ENCODE data around the gene C9orf85.
"Not testable (repeated sequence)": the region's sequence is repeated elsewhere in the genome, so short reads cannot be mapped to it uniquely, and the experiment has no call there.

Gene C9orf85, protein sequence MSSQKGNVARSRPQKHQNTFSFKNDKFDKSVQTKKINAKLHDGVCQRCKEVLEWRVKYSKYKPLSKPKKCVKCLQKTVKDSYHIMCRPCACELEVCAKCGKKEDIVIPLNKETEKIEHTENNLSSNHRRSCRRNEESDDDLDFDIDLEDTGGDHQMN

DNA sequence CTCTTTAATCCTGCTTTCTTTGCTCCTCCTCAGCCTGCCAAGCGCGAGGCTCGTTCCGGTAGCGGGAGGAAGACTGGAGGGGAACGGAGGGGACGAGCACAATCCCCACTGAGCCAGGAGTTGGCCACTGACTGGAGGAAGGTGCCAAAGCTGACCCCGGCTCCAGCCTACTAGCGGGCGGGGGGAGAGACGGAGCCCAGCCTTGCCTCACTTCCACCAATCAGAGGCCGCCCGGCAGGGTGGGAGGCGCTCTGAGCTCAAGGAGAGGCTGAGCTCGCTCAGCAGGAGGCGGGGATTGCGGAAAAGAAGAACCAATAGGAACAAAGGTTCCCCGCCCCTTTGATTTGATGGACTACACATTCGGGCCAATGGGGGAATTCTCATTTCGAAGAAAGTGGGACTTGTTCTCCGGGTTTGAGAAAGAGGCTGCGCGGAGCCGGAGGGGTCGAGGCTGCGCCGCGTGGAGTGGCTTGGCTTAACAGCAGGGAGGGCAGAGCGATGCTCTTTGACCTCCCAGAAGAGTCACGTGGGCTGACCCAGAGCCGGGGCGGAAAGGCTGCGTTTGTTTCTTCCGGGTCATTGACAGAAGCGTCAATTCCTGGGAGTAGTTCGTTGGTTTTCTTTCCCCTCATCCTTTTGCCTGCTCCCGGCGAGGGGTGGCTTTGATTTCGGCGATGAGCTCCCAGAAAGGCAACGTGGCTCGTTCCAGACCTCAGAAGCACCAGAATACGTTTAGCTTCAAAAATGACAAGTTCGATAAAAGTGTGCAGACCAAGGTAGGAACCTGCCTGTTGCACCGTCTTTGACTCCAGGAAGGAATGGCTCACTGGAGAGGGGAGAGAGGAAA lies at the start of gene C9orf85, which contains the start of gene ABHD17B:
Gene C9orf85 (plus strand): TSS at position 579 of the 847 bp plus-strand sequence. CDS start 96 bp downstream, at position 675.
Gene ABHD17B (minus strand): TSS at position 133 of the 847 bp plus-strand sequence. CDS start 36,113 bp downstream, outside the sequence.
- DNase-seq (ENCODE audit: low read depth in 2 of 2) = peak; percentile 96 to 97

DNA sequence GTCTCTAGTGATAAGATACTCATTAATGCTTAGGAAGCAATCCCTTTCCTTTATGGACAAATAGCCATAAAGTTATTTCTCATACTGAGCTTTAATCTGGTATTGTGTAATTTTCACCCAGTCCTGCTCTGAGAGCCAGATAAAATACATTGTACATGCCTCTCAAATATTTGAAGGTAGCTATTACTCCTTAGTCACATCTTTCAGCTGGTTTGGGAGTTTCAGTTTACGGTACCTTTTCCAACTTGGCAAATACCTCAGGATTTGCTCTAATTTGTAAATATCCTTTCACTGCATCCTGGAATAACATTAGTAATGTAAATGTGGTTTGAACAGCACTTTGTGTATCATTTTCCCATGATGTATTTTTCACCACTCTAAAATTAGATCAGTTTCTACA lies 47.8 kb upstream of the C9orf85 start:
- DNase-seq (ENCODE audit: low read depth in 2 of 2) = no peak

DNA sequence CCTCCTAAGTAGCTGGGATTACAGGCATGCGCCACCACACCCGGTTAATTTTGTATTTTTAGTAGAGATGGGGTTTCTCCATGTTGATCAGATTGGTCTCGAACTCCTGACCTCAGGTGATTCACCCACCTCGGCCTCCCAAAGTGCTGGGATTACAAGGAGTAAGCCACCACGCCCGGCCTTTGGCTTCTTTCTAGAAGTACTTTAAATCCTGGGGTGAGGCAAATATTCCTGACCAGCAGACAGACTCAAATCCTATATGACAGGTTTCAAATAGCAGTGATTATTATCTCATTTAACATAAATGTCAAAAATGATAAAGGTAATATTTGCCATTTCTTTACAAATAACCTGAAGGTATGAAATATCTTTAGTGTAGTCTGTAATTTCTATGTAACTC lies 36.1 kb upstream of the C9orf85 start:
- DNase-seq (ENCODE audit: low read depth in 2 of 2) = no peak

DNA sequence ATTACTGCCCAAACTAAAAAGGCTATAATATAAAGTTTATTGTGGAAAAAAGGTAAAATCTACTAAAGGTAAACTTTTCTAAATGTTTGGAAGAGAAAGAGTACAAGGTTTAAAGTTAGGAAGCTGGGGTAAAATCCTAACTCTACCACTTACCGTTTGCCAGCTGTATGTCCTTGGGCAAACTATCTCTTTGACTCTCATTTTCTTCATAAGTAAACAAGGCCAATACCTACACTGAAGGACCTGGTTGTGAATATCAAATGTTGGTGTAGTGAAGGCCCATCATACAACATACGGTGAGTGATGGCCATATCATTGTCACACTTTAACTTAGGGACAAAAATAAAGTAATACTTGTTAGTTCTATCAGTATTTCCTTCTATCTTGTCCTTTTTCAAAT lies 35.3 kb upstream of the C9orf85 start:
- no peak for DNase-seq (ENCODE audit: low read depth in 2 of 2)

DNA sequence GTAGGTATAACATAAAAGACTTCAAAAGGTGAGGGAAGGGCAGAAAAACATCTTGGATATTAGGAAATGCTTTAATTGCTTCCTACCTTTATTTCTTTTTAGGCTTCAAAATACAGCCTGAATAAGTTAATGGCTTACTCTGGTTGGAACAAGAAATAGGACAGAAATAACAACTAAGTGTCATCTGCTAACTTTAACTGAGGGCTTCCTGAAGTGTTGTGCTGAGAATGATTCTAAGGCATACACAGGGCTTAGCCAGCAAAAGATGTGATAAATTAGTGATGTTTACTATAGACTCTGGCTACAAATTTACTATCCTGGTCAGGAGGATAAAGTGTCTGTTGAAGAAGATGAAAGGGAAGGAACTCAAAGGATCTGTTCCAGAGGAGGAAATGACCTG lies 34.6 kb upstream of the C9orf85 start:
- no peak for DNase-seq (ENCODE audit: low read depth in 2 of 2)

DNA sequence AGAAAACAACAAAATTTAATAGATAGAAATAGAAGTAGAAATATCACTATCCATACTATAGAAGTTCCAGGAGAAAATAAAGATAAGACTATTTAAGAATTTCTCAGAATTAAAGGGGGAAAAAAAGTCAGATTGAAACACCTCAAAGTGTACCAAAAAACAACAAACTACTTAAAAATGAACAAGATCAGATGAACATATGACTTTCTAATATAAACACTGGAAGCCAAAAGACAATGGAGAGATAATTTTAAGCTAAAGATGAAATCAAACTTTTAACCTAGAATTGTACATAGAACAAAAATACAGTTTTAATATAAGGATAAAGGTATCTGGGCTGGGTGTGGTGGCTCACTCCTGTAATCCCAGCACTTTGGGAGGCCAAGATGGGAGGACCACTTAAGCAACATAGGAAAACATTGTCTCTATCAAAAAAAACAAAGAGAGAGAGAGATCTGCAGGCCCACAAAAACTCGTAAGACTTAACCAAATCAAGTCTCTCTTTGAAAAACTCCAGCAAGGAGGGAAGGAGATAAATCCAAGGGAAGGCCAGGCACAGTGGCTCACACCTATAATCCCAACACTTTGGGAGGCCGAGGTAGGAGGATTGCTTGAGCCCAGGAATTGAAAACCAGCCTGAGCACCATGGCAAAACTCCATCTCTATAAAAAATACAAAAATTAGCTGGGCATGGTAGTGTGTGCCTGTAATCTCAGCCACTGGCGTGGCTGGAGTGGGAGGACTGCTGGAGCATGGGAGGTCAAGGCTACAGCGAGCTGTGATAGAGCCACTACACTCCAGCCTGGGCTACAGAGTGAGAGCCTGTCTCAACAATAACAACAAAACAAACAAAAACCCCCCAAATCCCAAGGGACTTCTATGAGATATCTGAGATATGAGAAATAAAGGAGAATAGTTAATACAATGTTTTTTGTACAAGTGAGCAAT lies 32.8 kb upstream of the C9orf85 start:
- no peak for DNase-seq (ENCODE audit: low read depth in 2 of 2)

DNA sequence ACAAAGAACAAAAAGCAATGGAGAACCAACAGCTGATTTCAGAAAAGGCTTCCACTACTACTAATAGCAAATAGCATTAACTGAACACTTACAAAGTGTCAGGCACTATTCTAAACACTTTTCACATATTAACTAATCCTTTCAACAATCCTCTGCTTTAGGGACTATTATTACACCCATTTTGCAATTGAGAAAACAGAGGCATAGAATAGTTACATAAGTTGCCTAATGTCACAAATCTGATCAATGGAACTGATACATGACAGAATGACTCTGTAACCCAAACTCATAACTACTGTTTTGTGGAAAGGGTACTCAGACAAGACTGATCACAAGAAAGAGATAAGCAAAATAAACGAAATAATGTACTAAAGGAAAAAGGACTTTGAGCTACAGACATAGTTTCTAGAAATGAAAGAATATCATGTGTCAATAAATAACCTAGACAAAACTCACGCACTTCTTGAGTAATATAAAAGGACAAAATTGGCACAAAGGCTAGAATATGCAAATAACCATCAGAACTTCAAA lies 31.7 kb upstream of the C9orf85 start:
- DNase-seq (ENCODE audit: low read depth in 2 of 2) = no peak

DNA sequence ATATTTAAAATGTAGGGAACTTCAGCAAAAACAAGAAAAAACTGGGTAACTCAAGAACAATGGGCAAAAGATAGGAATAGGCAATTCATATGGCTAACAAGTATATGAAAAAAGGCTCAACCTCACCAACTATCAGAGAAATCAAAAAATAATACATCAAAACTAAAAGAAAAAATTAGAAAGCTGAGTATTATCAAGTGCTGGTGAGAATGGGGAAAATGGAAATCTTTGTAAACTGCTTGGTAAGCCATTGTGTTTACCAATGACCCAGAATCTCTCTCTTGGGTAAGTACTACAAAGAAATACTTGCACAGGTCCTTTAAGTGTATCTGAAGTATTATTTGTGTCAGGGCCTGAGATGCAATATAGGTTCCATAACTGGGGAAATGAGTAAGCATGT lies 27.4 kb upstream of the C9orf85 start:
- no peak for DNase-seq (ENCODE audit: low read depth in 2 of 2)

DNA sequence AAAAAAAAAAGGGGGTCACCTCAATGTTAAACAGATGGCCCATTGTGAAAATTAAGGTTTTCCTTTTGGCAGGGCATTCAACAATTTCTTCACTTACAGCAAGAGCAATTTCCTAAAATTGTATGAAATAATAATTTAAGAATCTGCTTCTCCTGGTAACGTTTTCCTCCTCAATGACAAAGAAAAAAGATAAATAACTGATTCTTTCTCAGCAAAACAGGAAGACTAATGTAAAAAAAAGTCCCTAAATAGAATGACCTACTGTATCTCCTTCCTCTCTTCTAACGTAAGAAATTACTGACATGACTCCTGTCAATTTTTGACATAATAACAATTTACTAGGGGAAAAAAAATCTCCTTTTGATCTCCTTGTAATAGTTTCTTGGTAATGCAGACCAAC lies 26.0 kb upstream of the C9orf85 start:
- no peak for DNase-seq (ENCODE audit: low read depth in 2 of 2)

DNA sequence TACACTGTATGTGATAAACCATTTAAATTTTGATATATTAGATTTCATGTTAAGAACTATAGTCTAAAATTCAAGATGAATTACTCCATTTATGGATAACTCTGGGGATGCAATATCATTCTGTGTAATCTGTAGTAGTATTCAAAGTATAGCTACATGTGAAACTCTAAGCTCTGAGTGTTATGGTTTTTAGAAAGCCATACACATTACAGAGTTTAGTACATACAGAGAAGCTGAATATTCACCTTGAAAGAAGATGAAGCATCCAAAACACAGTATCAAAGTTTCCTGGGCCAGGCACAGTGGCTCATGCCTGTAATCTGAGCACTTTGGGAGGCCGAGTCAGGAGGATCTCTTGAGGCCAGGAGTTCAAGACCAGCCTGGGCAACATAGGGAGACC lies 25.4 kb upstream of the C9orf85 start:
- DNase-seq (ENCODE audit: low read depth in 2 of 2) = no peak

DNA sequence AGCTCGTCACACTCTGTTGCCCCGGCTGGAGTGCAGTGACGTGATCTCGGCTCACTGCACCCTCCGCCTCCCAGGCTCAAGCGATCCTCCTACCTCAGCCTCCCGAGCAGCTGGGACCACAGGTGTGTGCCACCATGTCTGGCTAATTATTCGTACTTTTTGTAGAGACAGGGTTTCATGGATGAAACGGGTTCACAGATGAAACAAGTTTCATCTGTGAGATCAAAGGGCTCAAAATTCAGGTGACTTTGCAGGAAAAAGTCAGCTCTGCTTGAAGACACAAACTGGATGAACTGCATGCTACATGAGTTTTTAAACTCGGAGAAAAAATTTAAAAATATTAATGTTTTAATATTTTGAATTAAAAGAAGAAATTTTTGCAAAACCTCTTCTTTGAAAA lies 24.9 kb upstream of the C9orf85 start:
- DNase-seq (ENCODE audit: low read depth in 2 of 2) = no peak

DNA sequence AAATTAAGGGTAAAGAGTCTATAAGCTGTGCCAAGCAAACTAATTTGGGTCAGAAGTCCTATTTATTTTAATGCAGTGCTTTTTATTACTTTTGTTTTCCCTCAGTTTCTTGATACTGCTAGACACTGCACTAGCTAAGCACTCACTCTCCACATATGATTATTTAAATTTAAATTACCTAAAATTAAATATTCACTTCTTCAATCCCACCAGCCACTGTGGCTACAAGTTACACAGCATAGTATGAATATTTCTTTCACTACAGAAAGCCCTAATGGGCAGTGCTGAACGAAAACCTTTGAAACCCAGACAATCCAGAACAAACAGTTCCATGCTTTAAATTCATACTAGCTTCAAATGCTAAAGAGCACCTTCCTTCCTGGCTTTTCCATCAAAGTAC lies 24.1 kb upstream of the C9orf85 start:
- DNase-seq (ENCODE audit: low read depth in 2 of 2) = no peak

DNA sequence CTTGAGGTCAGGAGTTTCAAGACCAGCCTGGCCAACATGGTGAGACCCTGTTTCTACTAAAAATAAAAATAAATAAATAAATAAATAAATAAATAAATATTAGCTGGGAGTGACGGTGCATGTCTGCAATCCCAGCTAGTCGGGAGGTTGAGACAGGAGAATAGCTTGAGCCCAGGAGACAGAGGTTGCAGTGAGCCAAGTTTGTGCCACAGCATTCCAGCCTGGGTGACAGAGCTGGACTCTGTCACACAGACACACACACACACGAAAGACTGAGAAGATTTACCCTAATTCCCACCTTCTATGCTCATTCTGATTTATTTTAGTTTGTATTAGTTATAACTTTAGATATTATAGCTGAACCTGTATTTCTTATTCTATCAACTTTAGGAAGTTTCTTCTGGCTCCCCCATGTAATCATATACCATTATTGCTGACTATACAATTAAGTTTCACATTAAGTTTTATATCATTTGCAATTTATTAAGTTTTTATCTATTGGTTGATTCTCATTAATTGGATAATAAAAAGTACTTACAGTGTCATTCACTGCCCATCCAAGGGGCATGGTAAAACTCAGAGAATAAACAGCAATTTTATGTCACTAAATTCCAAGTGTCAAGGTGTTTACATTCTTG lies 21.3 kb upstream of the C9orf85 start:
- DNase-seq (ENCODE audit: low read depth in 2 of 2) = no peak

DNA sequence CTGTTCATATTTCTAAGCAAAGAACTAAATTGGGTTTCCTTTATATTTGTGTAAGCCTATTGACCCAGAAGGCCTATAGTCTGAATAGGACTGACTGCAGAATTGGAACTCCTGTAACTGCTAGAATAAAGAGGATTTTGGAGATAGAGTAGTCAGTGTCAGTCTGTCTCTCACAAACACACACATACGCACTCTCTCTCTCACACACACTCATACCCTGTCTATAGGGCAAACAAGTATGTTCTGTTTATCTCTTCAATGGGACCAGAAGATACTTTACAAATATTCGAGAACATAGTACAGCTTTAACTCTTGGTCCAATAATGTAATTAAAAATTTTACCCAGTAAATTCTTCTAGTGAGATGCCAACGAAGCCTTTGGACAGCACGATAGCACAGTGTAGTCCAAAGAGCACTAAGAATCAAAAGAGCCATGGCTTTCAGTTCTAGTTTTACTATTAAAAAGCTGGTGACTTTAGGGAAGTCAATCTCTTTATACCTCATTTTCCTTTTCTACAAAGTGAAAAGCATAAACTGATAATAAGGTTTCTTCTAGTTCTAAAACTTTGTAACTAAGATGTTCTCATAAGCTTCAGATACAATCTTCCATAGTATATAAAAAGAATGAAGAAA lies 19.8 kb upstream of the C9orf85 start:
- DNase-seq (ENCODE audit: low read depth in 2 of 2) = no peak

DNA sequence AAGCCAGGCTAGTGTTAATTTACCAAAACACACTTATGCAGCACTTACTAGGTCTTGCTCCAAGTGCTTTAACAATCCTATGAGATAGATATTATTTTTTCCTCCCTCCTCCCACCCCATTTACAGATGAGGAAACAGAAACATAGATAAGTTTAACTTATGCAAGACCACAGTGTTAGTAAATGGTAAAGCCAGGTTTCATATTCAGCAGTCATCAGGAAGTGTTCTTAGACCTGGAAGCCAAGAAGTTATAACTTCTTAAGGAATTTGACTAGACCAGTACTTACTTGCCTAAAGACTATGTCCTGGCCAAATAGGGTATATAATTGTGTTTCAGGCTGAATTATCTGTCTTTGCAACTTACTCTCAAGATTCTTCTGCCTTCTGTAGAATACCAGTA lies 16.3 kb upstream of the C9orf85 start:
- DNase-seq (ENCODE audit: low read depth in 2 of 2) = no peak

DNA sequence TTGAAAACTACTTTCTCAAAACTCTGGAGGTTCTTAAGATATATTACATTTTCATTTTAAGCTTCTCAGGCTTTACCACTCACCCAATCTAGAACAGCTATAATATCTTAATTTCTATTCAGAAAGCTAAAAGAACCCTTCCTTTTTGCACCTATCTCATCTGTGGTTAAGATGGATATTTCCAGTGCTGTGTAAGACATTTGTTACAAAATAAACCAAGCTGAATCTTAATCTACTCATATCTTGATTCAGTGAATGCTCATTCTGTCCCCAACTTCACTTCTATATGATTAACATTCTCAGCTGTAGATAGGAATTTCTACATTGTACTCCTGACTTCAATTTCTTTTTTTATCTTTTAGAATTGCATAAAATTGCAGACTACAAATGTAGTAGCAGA lies 15.5 kb upstream of the C9orf85 start:
- DNase-seq (ENCODE audit: low read depth in 2 of 2) = no peak

DNA sequence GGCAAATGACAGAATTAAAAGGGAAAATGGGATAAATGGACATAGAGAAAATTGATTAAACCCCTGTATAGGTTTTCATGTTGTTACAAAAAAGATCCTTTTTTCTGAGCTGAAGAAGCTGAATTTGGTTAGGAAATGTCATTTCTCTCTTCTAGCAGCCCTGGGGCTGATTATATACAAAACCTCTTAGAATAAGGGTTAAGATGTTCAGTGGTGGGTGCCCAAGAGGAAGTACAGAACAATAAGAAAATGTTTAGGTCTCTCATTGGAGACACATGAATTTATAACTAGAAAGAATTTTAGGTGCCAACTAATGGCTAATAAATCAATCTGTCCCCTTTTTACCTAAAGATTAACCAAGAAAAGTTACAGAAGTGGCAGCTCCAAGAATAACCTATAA lies 14.7 kb upstream of the C9orf85 start:
- DNase-seq (ENCODE audit: low read depth in 2 of 2) = no peak

DNA sequence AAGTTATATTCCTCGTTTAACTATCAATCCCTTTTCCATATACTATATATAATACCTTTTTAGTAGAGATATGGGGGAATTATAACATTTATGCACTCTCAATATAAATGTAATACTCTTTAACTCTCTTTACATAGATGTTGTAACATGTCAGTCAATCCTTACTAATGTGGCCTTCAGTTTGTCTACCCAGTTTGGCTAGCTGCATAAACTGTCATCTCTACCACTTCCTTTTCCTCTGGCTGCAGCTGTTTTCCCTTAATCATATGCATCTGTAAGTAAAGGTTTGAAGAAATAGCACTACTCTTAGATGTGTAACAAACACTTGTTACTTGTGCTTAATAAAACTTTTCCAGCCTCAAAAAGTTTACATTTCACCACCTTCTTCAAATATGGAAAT lies 13.9 kb upstream of the C9orf85 start:
- DNase-seq (ENCODE audit: low read depth in 2 of 2) = no peak

DNA sequence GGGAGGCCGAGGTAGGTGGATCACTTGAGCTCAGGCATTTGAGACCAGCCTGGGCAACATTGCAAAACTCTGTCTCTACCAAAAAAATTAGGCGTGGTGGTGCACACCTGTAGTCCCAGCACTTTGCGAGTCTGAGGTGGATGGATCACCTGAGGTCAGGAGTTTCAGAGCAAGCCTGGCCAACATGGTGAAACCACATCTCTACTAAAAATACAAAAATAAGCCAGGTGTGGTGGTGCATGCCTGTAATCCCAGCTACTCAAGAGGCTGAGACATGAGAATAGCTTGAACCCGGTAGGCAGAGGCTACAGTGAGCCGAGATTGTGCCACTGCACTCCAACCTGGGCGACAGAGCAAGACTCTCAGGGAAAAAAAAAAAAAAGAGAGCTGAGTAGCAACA lies 12.7 kb upstream of the C9orf85 start:
- not testable (repeated sequence) for DNase-seq (ENCODE audit: low read depth in 2 of 2)

DNA sequence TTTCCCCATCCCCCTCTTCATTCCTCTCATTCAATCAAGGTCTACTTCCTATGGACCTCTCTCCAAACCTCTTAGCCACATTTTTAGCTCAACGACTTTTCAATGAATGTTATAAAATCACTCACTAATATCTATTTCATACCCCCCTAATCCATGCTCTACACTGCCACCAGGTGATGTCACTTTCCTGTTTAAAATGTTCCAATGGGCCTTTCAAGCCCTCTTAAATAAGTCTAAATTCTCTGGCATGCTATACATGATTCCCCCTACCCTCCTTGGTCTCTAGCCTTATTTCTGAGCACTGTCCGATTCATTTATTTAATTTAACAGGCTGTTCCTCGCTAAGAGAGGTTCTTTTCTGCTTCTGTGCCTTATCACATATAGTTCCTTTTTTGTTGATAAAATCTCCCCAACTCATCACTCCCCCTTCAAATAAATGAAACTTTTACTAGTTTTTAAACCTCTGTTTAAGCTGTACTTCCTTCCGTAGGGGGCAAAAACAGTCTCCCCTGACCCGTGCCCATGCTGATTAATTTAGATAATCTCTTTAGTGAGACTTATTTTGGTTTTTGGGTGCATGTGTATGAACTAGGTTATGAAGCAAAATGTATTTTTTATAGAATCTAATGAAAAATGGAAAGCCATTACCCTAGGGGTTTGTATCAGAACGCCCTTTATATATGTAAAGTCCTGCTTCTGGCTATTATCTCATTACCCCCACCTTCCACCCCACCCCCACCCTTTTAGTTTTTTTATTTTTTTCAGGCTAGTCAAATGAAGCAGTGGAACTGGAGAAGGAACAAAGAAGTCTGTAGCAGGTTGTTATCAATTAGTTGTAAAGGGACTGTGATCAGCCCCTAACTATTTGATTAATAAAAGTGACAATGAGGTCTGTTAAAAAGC lies 9.5 kb upstream of the C9orf85 start:
- DNase-seq (ENCODE audit: low read depth in 2 of 2) = no peak
